22Rv1 (cell line): ENCODE measurements around the gene CES2.

Experiments
- CTCF ChIP-seq: fragments of 450-650 bp; IDR thresholded peaks from 2 replicates; pipeline ENCODE4 v1.5.1; 2017; ENCODE audit warnings: mild to moderate bottlenecking
- ZFX ChIP-seq: fragments of 450-650 bp; IDR thresholded peaks from 2 replicates; pipeline ENCODE4 v1.6.1; 2017; ENCODE audit warnings: antibody characterized with exemption, borderline replicate concordance

GRCh38 chr16:66939366-66939765 lies 4.0 kb downstream of the CES2 start:
- no peak for TF ChIP-seq CTCF
- no peak for TF ChIP-seq ZFX
